HepG2 (cell line): ENCODE measurements around the gene MSI2.

Experiments
- BHLHE40 ChIP-seq: IDR thresholded peaks from 2 replicates; pipeline ENCODE4 v1.6.1; 2011; ENCODE audit warnings: low read length, improper control_type of control experiment
- CTCF ChIP-seq: sonication (generic); formaldehyde crosslinking; IDR thresholded peaks from 2 replicates; pipeline ENCODE4 v1.5.0; 2020; ENCODE audit warnings: mild to moderate bottlenecking, missing genetic modification reagents, moderate library complexity
- FIP1L1 ChIP-seq: fragments of 200-400 bp; formaldehyde crosslinking; IDR thresholded peaks from 2 replicates; pipeline ENCODE4 v1.6.1; 2018; ENCODE audit warnings: low read depth, mild to moderate bottlenecking, low read length, moderate library complexity, borderline replicate concordance; ENCODE audit not compliant: insufficient read depth
- IKZF1 ChIP-seq: fragments of 450-650 bp; IDR thresholded peaks from 2 replicates; pipeline ENCODE4 v1.7.1; 2016
- IRF2 ChIP-seq: IDR thresholded peaks from 2 replicates; pipeline ENCODE4 v1.6.1; 2018; ENCODE audit warnings: missing genetic modification reagents, missing compliant biosample characterization
- MAZ ChIP-seq, 2 experiments: sonication (generic) in 1 of 2; formaldehyde crosslinking in 1 of 2; IDR thresholded peaks; 2 replicates each; pipeline versions ENCODE4 v1.5.0 to v1.6.1; 2012 to 2020; ENCODE audit warnings: low read depth in 2 of 2, mild to moderate bottlenecking in 2 of 2, borderline replicate concordance in 1 of 2, improper control_type of control experiment in 1 of 2, low read length in 1 of 2, missing genetic modification reagents in 1 of 2, moderate library complexity in 1 of 2
- SP5 ChIP-seq: IDR thresholded peaks from 2 replicates; pipeline ENCODE4 v1.6.1; 2016; ENCODE audit warnings: low read depth, borderline replicate concordance
- ZNF17 ChIP-seq: sonication (generic); formaldehyde crosslinking; IDR thresholded peaks from 2 replicates; pipeline ENCODE4 v1.5.0; 2020; ENCODE audit warnings: mild to moderate bottlenecking, missing genetic modification reagents
- ZNF232 ChIP-seq: sonication (generic); formaldehyde crosslinking; IDR thresholded peaks from 2 replicates; pipeline ENCODE4 v1.4.0; 2020; ENCODE audit warnings: missing genetic modification reagents, borderline replicate concordance
- ZNF280D ChIP-seq: sonication (generic); formaldehyde crosslinking; IDR thresholded peaks from 2 replicates; pipeline ENCODE4 v1.5.1; 2020; ENCODE audit warnings: mild to moderate bottlenecking, missing genetic modification reagents

- TF ChIP-seq SP5 (CRISPR knock-in tag) (no peak), FIP1L1 (no peak), ZNF280D (CRISPR knock-in tag) (no peak), MAZ (IDR thresholded peaks at IDR 0.05; ENCODE audit: borderline replicate concordance, low read depth, low read length) (no peak), MAZ (CRISPR knock-in tag; IDR thresholded peaks at IDR 0.05; ENCODE audit: low read depth) (no peak), ZNF17 (CRISPR knock-in tag) (no peak), BHLHE40 (no peak), IKZF1 (no peak), CTCF (CRISPR knock-in tag) (no peak), ZNF232 (CRISPR knock-in tag) (no peak), IRF2 (CRISPR knock-in tag) (no peak)
These were observed 70.0 kb downstream of the MSI2 start for GRCh38 chr17:57326336-57326735.
